Naive thymus-derived CD8-positive, alpha-beta T cell (primary cell): Measurements from ENCODE around the gene MYCBP. TPM values are rescaled to one million over a fixed set of nuclear protein-coding genes. Genes with fewer than 3 reads are reported as not detected.
"Not testable (repeated sequence)": the region's sequence is repeated elsewhere in the genome, so short reads cannot be mapped to it uniquely, and the experiment has no call there.

ENCODE experiments used
- ATAC-seq, 2 donors: fragments of 150-1000 bp; cut with Tn5 transposase in 1 of 2; sonication (Bioruptor Pico), chemical (Tn5 transposase) in 1 of 2; 1 replicate in 1 of 2; 2 replicates in 1 of 2; pipeline ENCODE4 v1.10.0; 2021; ENCODE audit warnings: mild to moderate bottlenecking in 2 of 2, moderate library complexity in 2 of 2
- POLR2A ChIA-PET: fragments of 350-600 bp; sonication (Branson Sonifier 250); formaldehyde crosslinking; loops from one replicate; lab custom pipeline; 2021; ENCODE audit warnings: antibody characterized with exemption; lab: Charles Lee
- DNase-seq, 10 donors: peaks; one replicate each; pipeline versions ENCODE4 v3.0.0 to v3.0.0-alpha.2; 2020 to 2022
- H3K27ac Mint-ChIP-seq, 10 donors: one replicate each; pipeline ENCODE4 v1.8.0; 2020 to 2022; ENCODE audit warnings: mild to moderate bottlenecking in 10 of 10, mixed read lengths in 10 of 10, moderate library complexity in 4 of 10, inconsistent platforms in 1 of 10
- H3K27me3 Mint-ChIP-seq, 5 donors: one replicate each; pipeline ENCODE4 v1.8.0; 2021 to 2022; ENCODE audit warnings: mixed read lengths in 5 of 5
- H3K36me3 Mint-ChIP-seq, 3 donors: one replicate each; pipeline ENCODE4 v1.8.0; 2020 to 2022; ENCODE audit warnings: mixed read lengths in 3 of 3, mild to moderate bottlenecking in 2 of 3, inconsistent platforms in 1 of 3
- H3K4me1 Mint-ChIP-seq, 4 donors: one replicate each; pipeline ENCODE4 v1.8.0; 2021 to 2022; ENCODE audit warnings: mixed read lengths in 4 of 4
- H3K4me3 Mint-ChIP-seq, 10 donors: one replicate each; pipeline ENCODE4 v1.8.0; 2020 to 2022; ENCODE audit warnings: mild to moderate bottlenecking in 10 of 10, mixed read lengths in 10 of 10, moderate library complexity in 6 of 10, inconsistent platforms in 1 of 10
- H3K9me3 Mint-ChIP-seq, 9 donors: one replicate each; pipeline ENCODE4 v1.8.0; 2020 to 2022; ENCODE audit warnings: mixed read lengths in 9 of 9, mild to moderate bottlenecking in 3 of 9, inconsistent platforms in 1 of 9, moderate library complexity in 1 of 9
- polyA plus RNA-seq, 3 donors: library from polyadenylated mRNA; unstranded; fragments of 300-500 nt; fragmentation: Illumina TruSeq; gene quantifications; one replicate each; pipeline ENCODE4 v1.2.3, GENCODE V29; 2021
- total RNA-seq, 8 experiments: library from RNA in 2 of 8; stranded (reverse) in 2 of 8; gene quantifications; one replicate each; pipeline ENCODE4 v1.2.3 and lab custom pipeline; 2021 to 2026

Gene MYCBP
- 10 to 100 TPM; 12.4 to 13.8 TPM for total RNA-seq
- polyA plus RNA-seq, result 10 to 100 TPM; 49.6 to 63.8 (median 59.5) TPM
- total RNA-seq (lab: John Stamatoyannopoulos, UW), result 0.98 to 31.0 (median 14.3) reads per million in 6 experiments

GRCh38 chr1:38873027-38873969, at the start of gene MYCBP:
MYCBP (minus strand) TSS chr1:38873348; CDS start chr1:38873305, 43 bp downstream.
- Mint-ChIP-seq H3K27me3 (peaks cover 0 to 2% (median 0%) of the 10 kb centered on the region in 5 donors), H3K27ac (peak within 1 kb of the TSS; percentile 70 to 97 (median 94)), H3K4me3 (peak within 1 kb of the TSS; percentile 82 to 95 (median 93)), H3K4me1 (peaks cover 12 to 41% (median 35%) of the 10 kb centered on the region in 4 donors), H3K9me3 (no peaks in the 10 kb centered on the region), H3K36me3 (peaks cover 0 to 2% (median 0%) of the 10 kb centered on the region in 3 donors)
- DNase-seq (peak; percentile 95 to 99 (median 96)), ATAC-seq (peak; percentile 97 to 99)
- POLR2A ChIA-PET, result interaction anchor here (0.7 to 1.9 kb wide), 6 partner anchors 8 to 159 kb away, joined by 3 to 14 read pairs (median 7); partner anchors contain the start of genes GJA9, NDUFS5 and RRAGC

DNA sequence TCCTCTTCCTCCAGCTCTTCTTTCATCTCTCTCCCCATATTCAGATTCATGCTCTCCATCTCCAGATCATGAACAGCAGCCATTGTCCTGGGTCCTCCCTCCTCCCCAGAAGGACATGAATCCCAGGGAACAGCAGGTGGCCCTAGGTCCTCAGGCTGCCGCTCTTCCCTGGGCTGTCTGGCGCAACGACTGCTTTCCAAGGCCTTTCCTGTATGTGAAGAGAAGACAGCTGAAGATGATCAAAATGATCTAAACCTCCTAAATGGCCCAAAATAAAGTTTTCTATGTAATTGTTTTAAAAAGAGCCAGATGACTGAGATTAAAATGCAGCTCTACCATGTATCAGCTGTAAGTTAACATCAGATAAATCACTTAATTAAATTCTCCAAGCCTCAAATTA, 46.0 kb upstream of the MYCBP start:
- DNase-seq, result no peak
- POLR2A ChIA-PET, result interaction anchor here (0.7 kb wide), 1 partner anchor 150 kb away, joined by 6 read pairs; no protein-coding TSS in a partner anchor
- Mint-ChIP-seq H3K4me3 (no peak overlapping the region), H3K4me1 (peaks cover 0 to 5% (median 0%) of the 10 kb centered on the region in 4 donors), H3K27ac (peak overlapping the region in 2 of 10 donors; percentile 22 to 80), H3K9me3 (no peaks in the 10 kb centered on the region), H3K27me3 (no peaks in the 10 kb centered on the region), H3K36me3 (no peaks in the 10 kb centered on the region)
- no peak for ATAC-seq

GRCh38 chr1:38918568-38918967, 45.4 kb upstream of the MYCBP start:
- no peaks in the 10 kb centered on the region for H3K9me3 Mint-ChIP-seq
- peaks cover 0 to 5% (median 0%) of the 10 kb centered on the region in 4 donors for H3K4me1 Mint-ChIP-seq
- H3K27me3 Mint-ChIP-seq, result no peaks in the 10 kb centered on the region
- POLR2A ChIA-PET, result no interaction called here
- H3K4me3 Mint-ChIP-seq, result no peak overlapping the region
- H3K36me3 Mint-ChIP-seq, result no peaks in the 10 kb centered on the region
- no peak overlapping the region for H3K27ac Mint-ChIP-seq
- DNase-seq, result no peak
- no peak for ATAC-seq

DNA sequence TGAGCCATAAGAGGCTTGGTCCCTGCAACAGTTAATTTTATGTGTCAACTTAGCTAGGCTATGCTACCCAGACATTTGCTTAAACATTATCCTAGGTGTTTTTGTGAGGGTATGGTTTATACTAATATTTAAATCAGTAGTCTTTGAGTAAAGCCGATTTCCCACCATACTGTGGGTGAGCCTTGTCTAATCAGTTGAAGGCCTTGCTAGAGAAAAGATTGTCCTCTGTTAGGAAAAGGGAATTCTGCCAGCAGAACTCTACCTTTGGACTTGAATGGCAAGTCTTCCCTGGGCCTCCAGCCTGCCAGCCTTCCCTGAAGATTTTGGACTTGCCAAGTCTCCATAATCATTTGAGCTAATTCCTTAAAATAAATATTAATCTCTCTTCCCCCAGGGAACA, 44.6 kb upstream of the MYCBP start:
- no peaks in the 10 kb centered on the region for H3K36me3 Mint-ChIP-seq
- no peaks in the 10 kb centered on the region for H3K27me3 Mint-ChIP-seq
- POLR2A ChIA-PET, result no interaction called here
- H3K27ac Mint-ChIP-seq, result no peak overlapping the region
- no peak overlapping the region for H3K4me3 Mint-ChIP-seq
- no peak for ATAC-seq
- H3K4me1 Mint-ChIP-seq, result peaks cover 0 to 5% (median 0%) of the 10 kb centered on the region in 4 donors
- H3K9me3 Mint-ChIP-seq, result no peaks in the 10 kb centered on the region
- DNase-seq, result no peak

- no peak overlapping the region for H3K4me3 Mint-ChIP-seq
- H3K4me1 Mint-ChIP-seq, result peaks cover 0 to 5% (median 0%) of the 10 kb centered on the region in 4 donors
- ATAC-seq (no peak), DNase-seq (no peak)
- H3K9me3 Mint-ChIP-seq, result no peaks in the 10 kb centered on the region
- H3K27ac Mint-ChIP-seq, result no peak overlapping the region
- H3K27me3 Mint-ChIP-seq, result no peaks in the 10 kb centered on the region
- POLR2A ChIA-PET, result no interaction called here
- H3K36me3 Mint-ChIP-seq, result no peaks in the 10 kb centered on the region
Observed at GRCh38 chr1:38917337-38917736, 44.2 kb upstream of the MYCBP start.

- Mint-ChIP-seq H3K4me1 (peaks cover 0 to 5% (median 0%) of the 10 kb centered on the region in 4 donors), H3K4me3 (no peak overlapping the region), H3K27ac (no peak overlapping the region), H3K27me3 (no peaks in the 10 kb centered on the region), H3K9me3 (no peaks in the 10 kb centered on the region), H3K36me3 (no peaks in the 10 kb centered on the region)
- POLR2A ChIA-PET, result no interaction called here
- DNase-seq (no peak), ATAC-seq (no peak)
Observed at GRCh38 chr1:38915352-38915948, 42.3 kb upstream of the MYCBP start.

DNA sequence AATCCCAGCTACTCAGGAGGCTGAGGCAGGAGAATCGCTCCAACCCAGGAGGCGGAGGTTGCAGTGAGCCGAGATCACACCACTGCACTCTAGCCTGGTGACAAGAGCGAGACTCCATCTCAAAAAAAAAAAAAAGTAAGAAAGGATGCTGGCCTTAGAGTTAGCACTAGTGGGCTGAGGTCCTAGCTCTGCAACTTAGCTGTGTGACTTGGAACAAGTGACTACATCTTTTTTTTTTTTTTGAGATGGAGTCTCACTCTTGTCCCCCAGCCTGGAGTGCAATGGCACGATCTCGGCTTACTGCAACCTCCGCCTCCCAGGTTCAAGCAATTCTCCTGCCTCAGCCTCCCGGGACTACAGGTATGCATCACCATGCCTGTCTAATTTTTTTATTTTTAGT, 41.8 kb upstream of the MYCBP start:
- ATAC-seq, H3K27me3 Mint-ChIP-seq, POLR2A ChIA-PET, H3K36me3 Mint-ChIP-seq, H3K9me3 Mint-ChIP-seq, DNase-seq, H3K4me1 Mint-ChIP-seq, H3K27ac Mint-ChIP-seq, H3K4me3 Mint-ChIP-seq: not testable (repeated sequence)

- Mint-ChIP-seq H3K36me3 (peaks cover 0 to 4% (median 3%) of the 10 kb centered on the region in 3 donors), H3K4me1 (no peaks in the 10 kb centered on the region), H3K27me3 (peaks cover 0 to 1% (median 0%) of the 10 kb centered on the region in 5 donors), H3K27ac (no peak overlapping the region), H3K9me3 (peaks cover 0 to 6% (median 4%) of the 10 kb centered on the region in 9 donors), H3K4me3 (no peak overlapping the region)
- no peak for ATAC-seq
- POLR2A ChIA-PET, result no interaction called here
- DNase-seq, result no peak
Observed at GRCh38 chr1:38908821-38909220, 35.7 kb upstream of the MYCBP start.

GRCh38 chr1:38905985-38906384, 32.8 kb upstream of the MYCBP start:
- H3K27ac Mint-ChIP-seq, result no peak overlapping the region
- H3K36me3 Mint-ChIP-seq, result peaks cover 0 to 4% (median 3%) of the 10 kb centered on the region in 3 donors
- POLR2A ChIA-PET, result no interaction called here
- H3K9me3 Mint-ChIP-seq, result peaks cover 0 to 6% (median 4%) of the 10 kb centered on the region in 9 donors
- H3K4me3 Mint-ChIP-seq, result no peak overlapping the region
- no peak for DNase-seq
- no peak for ATAC-seq
- H3K27me3 Mint-ChIP-seq, result peaks cover 0 to 1% (median 0%) of the 10 kb centered on the region in 5 donors
- H3K4me1 Mint-ChIP-seq, result no peaks in the 10 kb centered on the region

DNA sequence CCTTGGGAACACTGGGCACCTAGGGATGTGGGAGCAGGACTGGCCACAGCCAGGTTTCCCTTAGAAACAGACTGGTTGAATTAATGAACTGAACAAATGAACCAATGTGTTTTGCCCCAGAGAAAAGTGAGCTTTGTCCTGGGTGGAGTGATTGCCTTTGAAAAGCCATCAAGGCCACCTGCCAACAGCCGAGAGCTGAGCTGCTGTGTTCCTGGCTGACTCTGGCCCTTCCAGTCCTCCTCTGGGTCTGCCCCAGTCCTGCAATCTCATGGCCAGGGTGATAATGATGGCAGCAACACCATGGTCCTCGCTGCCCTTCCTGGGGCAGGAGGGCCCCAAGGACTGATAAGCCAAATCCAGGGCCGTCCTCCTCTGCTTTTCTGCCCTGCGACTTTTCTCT, 26.4 kb upstream of the MYCBP start:
- H3K4me3 Mint-ChIP-seq, result no peak overlapping the region
- H3K4me1 Mint-ChIP-seq, result no peaks in the 10 kb centered on the region
- no peak for ATAC-seq
- POLR2A ChIA-PET, result no interaction called here
- no peak for DNase-seq
- no peaks in the 10 kb centered on the region for H3K27me3 Mint-ChIP-seq
- H3K27ac Mint-ChIP-seq, result no peak overlapping the region
- H3K36me3 Mint-ChIP-seq, result no peaks in the 10 kb centered on the region
- H3K9me3 Mint-ChIP-seq, result no peaks in the 10 kb centered on the region

DNA sequence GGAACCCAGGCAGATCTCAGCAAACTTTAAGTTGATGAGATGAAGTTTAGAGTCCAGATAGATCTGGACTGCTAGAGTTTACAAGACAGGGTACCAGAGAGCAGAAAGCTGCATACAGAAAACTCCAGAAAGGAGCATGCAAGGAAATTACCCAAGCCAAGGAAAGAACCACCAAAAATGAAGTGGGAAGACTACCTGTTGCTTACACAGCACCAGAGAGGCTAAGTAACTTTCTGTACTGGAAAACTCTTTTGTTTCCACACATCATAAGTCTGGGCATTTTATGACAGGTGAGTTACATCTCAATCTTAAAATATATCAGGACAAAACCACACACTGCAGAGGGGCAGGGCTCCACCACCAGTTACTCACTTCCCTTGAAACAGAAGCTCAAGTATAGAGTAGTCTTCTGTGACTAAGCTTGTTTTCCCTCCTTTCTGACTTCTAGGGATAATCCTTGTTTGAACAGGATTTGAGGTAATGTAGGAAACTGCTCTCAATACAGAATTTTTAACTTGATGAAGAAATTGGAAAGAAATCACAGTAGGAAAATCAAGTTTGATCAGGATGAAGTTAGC, 25.6 kb upstream of the MYCBP start:
- H3K27me3 Mint-ChIP-seq, result no peaks in the 10 kb centered on the region
- no peaks in the 10 kb centered on the region for H3K36me3 Mint-ChIP-seq
- DNase-seq (no peak), ATAC-seq (no peak)
- POLR2A ChIA-PET, result no interaction called here
- H3K4me3 Mint-ChIP-seq, result no peak overlapping the region
- H3K9me3 Mint-ChIP-seq, result no peaks in the 10 kb centered on the region
- no peaks in the 10 kb centered on the region for H3K4me1 Mint-ChIP-seq
- H3K27ac Mint-ChIP-seq, result peak overlapping the region in 1 of 10 donors; percentile 28

GRCh38 chr1:38896169-38896568, 23.0 kb upstream of the MYCBP start:
- H3K4me3 Mint-ChIP-seq, result no peak overlapping the region
- POLR2A ChIA-PET, result no interaction called here
- peaks cover 0 to 2% (median 0%) of the 10 kb centered on the region in 4 donors for H3K4me1 Mint-ChIP-seq
- ATAC-seq (no peak), DNase-seq (no peak)
- H3K27ac Mint-ChIP-seq, result no peak overlapping the region
- H3K27me3 Mint-ChIP-seq, result no peaks in the 10 kb centered on the region
- no peaks in the 10 kb centered on the region for H3K9me3 Mint-ChIP-seq
- no peaks in the 10 kb centered on the region for H3K36me3 Mint-ChIP-seq
